Tongue (tissue), 2 donors: ENCODE results near the gene CRYGN. TPM values are rescaled to one million over a fixed set of nuclear protein-coding genes. Genes with fewer than 3 reads are reported as not detected.

Source experiments
- DNase-seq: peaks from one replicate; pipeline ENCODE4 v3.0.0-alpha.2; 2015
- total RNA-seq: library from RNA; depleted of rRNA; stranded (reverse); fragments of >200 nt; gene quantifications from one replicate; pipeline ENCODE4 v1.2.3, GENCODE V29; 2014

The CRYGN gene
- total RNA-seq, 1 donor from 2014 or later: not detected

- DNase-seq: peak; percentile 88
Measured at GRCh38 chr7:151459726-151460473, 20.0 kb upstream of the CRYGN start.

GRCh38 chr7:151457534-151457933 lies 17.6 kb upstream of the CRYGN start:
- no peak for DNase-seq

GRCh38 chr7:151456782-151457181 lies 16.8 kb upstream of the CRYGN start:
- no peak for DNase-seq

- no peak for DNase-seq
Measured at GRCh38 chr7:151456276-151456675, 16.3 kb upstream of the CRYGN start.

- DNase-seq: no peak
Measured at GRCh38 chr7:151455690-151456089, 15.7 kb upstream of the CRYGN start.

GRCh38 chr7:151454932-151455530 lies 15.1 kb upstream of the CRYGN start:
- DNase-seq: no peak

GRCh38 chr7:151454305-151454704 lies 14.4 kb upstream of the CRYGN start:
- no peak for DNase-seq

GRCh38 chr7:151453326-151453791 lies 13.4 kb upstream of the CRYGN start:
- no peak for DNase-seq

GRCh38 chr7:151452680-151453325 lies 12.9 kb upstream of the CRYGN start:
- no peak for DNase-seq

GRCh38 chr7:151451626-151452571 lies 12.0 kb upstream of the CRYGN start:
- DNase-seq: no peak

GRCh38 chr7:151451156-151451555 lies 11.2 kb upstream of the CRYGN start:
- no peak for DNase-seq

- no peak for DNase-seq
Measured at GRCh38 chr7:151449990-151450389, 10.0 kb upstream of the CRYGN start.

- peak; percentile 80 for DNase-seq
Measured at GRCh38 chr7:151448261-151449252, 8.6 kb upstream of the CRYGN start.

- DNase-seq: no peak
Measured at GRCh38 chr7:151447901-151448260, 7.9 kb upstream of the CRYGN start.

- DNase-seq: no peak
Measured at GRCh38 chr7:151447312-151447711, 7.4 kb upstream of the CRYGN start.

GRCh38 chr7:151446412-151446811 lies 6.5 kb upstream of the CRYGN start:
- DNase-seq: no peak

- no peak for DNase-seq
Measured at GRCh38 chr7:151444632-151445031, 4.7 kb upstream of the CRYGN start.

GRCh38 chr7:151442776-151443496 lies 3.0 kb upstream of the CRYGN start:
- no peak for DNase-seq

- DNase-seq: no peak
Measured at GRCh38 chr7:151440799-151441445, 981 bp upstream of the CRYGN start.
